ENCODE measurements around the gene EDA2R. TPM values are rescaled to one million over a fixed set of nuclear protein-coding genes. Genes with fewer than 3 reads are reported as not detected.

The EDA2R gene
- total RNA-seq, 1 donor from 2014 or later: 8.0 TPM

GRCh38 chrX:66677430-66677829 lies 38.6 kb upstream of the EDA2R start:
- H3K27ac Mint-ChIP-seq: no peak overlapping the region
- Histone ChIP-seq H3K4me1 (no peaks in the 10 kb centered on the region), H3F3A (ENCODE audit: low read depth) (no peaks in the 10 kb centered on the region), H3K9ac (no peak overlapping the region), H3K27ac (no peak overlapping the region), H4K20me1 (ENCODE audit: low read depth) (no peaks in the 10 kb centered on the region), H3K4me2 (no peak overlapping the region), H3K27me3 (no peaks in the 10 kb centered on the region), H3K4me3 (no peak overlapping the region), H3K9me3 (ENCODE audit: low read depth) (no peaks in the 10 kb centered on the region), H3K36me3 (no peaks in the 10 kb centered on the region), H2AFZ (replicated peaks) (no peak overlapping the region), H3K79me2 (ENCODE audit: low read depth) (no peaks in the 10 kb centered on the region)
- no peak overlapping the region for H3K4me3 Mint-ChIP-seq
- H3K4me1 Mint-ChIP-seq: no peaks in the 10 kb centered on the region
- no peaks in the 10 kb centered on the region for H3K9me3 Mint-ChIP-seq
- DNase-seq (ENCODE audit: low spot score): no peak
- TF ChIP-seq EZH2 (IDR thresholded peaks at IDR 0.05) (no peak), CTCF (IDR thresholded peaks at IDR 0.05) (no peak), EZH2phosphoT487 (IDR thresholded peaks at IDR 0.05) (no peak)
- no peaks in the 10 kb centered on the region for H3K27me3 Mint-ChIP-seq (ENCODE audit: insufficient read depth, low read depth)
- H3K36me3 Mint-ChIP-seq: no peaks in the 10 kb centered on the region

DNA sequence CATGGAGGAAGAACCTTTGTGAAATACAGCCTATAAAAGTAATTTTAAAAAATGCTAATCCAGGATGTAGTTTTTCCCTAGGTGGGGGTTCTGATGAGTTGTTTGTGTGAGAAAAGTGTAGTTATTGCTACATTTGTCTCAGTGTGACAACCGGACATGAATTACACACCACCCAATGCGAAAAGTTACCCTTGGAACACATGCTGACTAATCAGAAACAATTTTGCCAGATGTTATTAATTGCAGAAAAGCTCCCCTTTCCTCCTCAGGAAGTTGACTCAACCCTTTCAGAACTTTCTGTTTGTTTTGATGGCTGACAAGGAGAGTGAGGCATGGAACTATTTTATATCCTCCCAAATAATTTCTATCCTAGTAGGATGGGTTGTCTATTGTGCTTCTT lies 38.1 kb upstream of the EDA2R start:
- no peak overlapping the region for H3K4me3 Mint-ChIP-seq
- H3K27ac ChIP-seq: no peak overlapping the region
- H4K20me1 ChIP-seq (ENCODE audit: low read depth): no peaks in the 10 kb centered on the region
- H3K79me2 ChIP-seq (ENCODE audit: low read depth): no peaks in the 10 kb centered on the region
- no peaks in the 10 kb centered on the region for H3K27me3 Mint-ChIP-seq (ENCODE audit: insufficient read depth, low read depth)
- TF ChIP-seq EZH2phosphoT487 (IDR thresholded peaks at IDR 0.05) (no peak), EZH2 (IDR thresholded peaks at IDR 0.05) (no peak), CTCF (IDR thresholded peaks at IDR 0.05) (no peak)
- H3K36me3 Mint-ChIP-seq: no peaks in the 10 kb centered on the region
- H3K4me1 Mint-ChIP-seq: no peaks in the 10 kb centered on the region
- no peak overlapping the region for H2AFZ ChIP-seq (replicated peaks)
- H3K36me3 ChIP-seq: no peaks in the 10 kb centered on the region
- no peak overlapping the region for H3K4me3 ChIP-seq
- no peak overlapping the region for H3K9ac ChIP-seq
- H3K9me3 Mint-ChIP-seq: no peaks in the 10 kb centered on the region
- H3F3A ChIP-seq (ENCODE audit: low read depth): no peaks in the 10 kb centered on the region
- DNase-seq (ENCODE audit: low spot score): no peak
- no peaks in the 10 kb centered on the region for H3K4me1 ChIP-seq
- H3K27me3 ChIP-seq: no peaks in the 10 kb centered on the region
- H3K9me3 ChIP-seq (ENCODE audit: low read depth): no peaks in the 10 kb centered on the region
- H3K27ac Mint-ChIP-seq: no peak overlapping the region
- H3K4me2 ChIP-seq: no peak overlapping the region

DNA sequence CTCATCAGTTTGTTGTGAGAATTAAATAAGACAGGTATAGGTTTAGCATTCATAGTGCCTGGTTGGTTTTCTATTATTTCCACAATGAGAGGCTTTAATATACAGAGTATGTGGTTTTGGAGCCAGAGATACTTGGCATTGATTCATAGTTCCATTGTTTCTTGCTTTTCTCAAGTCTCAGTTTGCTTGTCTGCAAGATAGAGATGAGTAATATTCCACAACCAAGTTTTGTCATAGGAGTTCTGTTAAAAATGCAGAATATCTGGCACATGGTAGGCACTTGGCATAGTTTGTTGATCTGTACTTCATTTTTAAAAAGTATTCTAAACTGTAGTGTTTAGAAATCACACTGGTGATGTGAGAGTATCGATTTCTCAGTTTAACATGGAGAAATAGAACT lies 37.5 kb upstream of the EDA2R start:
- H3K4me3 Mint-ChIP-seq: no peak overlapping the region
- no peak overlapping the region for H3K4me3 ChIP-seq
- H3K27ac Mint-ChIP-seq: no peak overlapping the region
- no peaks in the 10 kb centered on the region for H3K27me3 Mint-ChIP-seq (ENCODE audit: insufficient read depth, low read depth)
- no peaks in the 10 kb centered on the region for H3K4me1 ChIP-seq
- no peaks in the 10 kb centered on the region for H3K27me3 ChIP-seq
- H3K9me3 ChIP-seq (ENCODE audit: low read depth): no peaks in the 10 kb centered on the region
- H2AFZ ChIP-seq (replicated peaks): no peak overlapping the region
- no peak overlapping the region for H3K27ac ChIP-seq
- DNase-seq (ENCODE audit: low spot score): no peak
- TF ChIP-seq EZH2phosphoT487 (IDR thresholded peaks at IDR 0.05) (no peak), EZH2 (IDR thresholded peaks at IDR 0.05) (no peak), CTCF (IDR thresholded peaks at IDR 0.05) (no peak)
- no peaks in the 10 kb centered on the region for H3F3A ChIP-seq (ENCODE audit: low read depth)
- no peaks in the 10 kb centered on the region for H4K20me1 ChIP-seq (ENCODE audit: low read depth)
- no peaks in the 10 kb centered on the region for H3K9me3 Mint-ChIP-seq
- no peaks in the 10 kb centered on the region for H3K36me3 ChIP-seq
- no peak overlapping the region for H3K9ac ChIP-seq
- no peaks in the 10 kb centered on the region for H3K36me3 Mint-ChIP-seq
- no peaks in the 10 kb centered on the region for H3K79me2 ChIP-seq (ENCODE audit: low read depth)
- no peaks in the 10 kb centered on the region for H3K4me1 Mint-ChIP-seq
- H3K4me2 ChIP-seq: no peak overlapping the region

GRCh38 chrX:66675541-66675940 lies 36.7 kb upstream of the EDA2R start:
- no peaks in the 10 kb centered on the region for H3K27me3 Mint-ChIP-seq (ENCODE audit: insufficient read depth, low read depth)
- Histone ChIP-seq H4K20me1 (ENCODE audit: low read depth) (no peaks in the 10 kb centered on the region), H3K27me3 (no peaks in the 10 kb centered on the region), H3K4me2 (no peak overlapping the region), H3K9ac (no peak overlapping the region), H3K9me3 (ENCODE audit: low read depth) (no peaks in the 10 kb centered on the region), H3K27ac (no peak overlapping the region), H3K79me2 (ENCODE audit: low read depth) (no peaks in the 10 kb centered on the region), H3K4me1 (no peaks in the 10 kb centered on the region), H2AFZ (replicated peaks) (no peak overlapping the region), H3K4me3 (no peak overlapping the region), H3K36me3 (no peaks in the 10 kb centered on the region), H3F3A (ENCODE audit: low read depth) (no peaks in the 10 kb centered on the region)
- no peak overlapping the region for H3K27ac Mint-ChIP-seq
- no peak overlapping the region for H3K4me3 Mint-ChIP-seq
- no peaks in the 10 kb centered on the region for H3K36me3 Mint-ChIP-seq
- H3K4me1 Mint-ChIP-seq: no peaks in the 10 kb centered on the region
- no peak for TF ChIP-seq EZH2 (IDR thresholded peaks at IDR 0.05)
- TF ChIP-seq CTCF (IDR thresholded peaks at IDR 0.05): no peak
- no peak for TF ChIP-seq EZH2phosphoT487 (IDR thresholded peaks at IDR 0.05)
- no peak for DNase-seq (ENCODE audit: low spot score)
- H3K9me3 Mint-ChIP-seq: no peaks in the 10 kb centered on the region

Measured in neural progenitor cell (in vitro differentiated cells).